Amniotic stem cell (primary cell): ENCODE data around the gene NCKAP5.
"Not testable (repeated sequence)": the region's sequence is repeated elsewhere in the genome, so short reads cannot be mapped to it uniquely, and the experiment has no call there.

ENCODE experiments used
- DNase-seq: peaks from one replicate; lab custom pipeline; 2025; lab: John Stamatoyannopoulos, UW

The NCKAP5 gene

DNA sequence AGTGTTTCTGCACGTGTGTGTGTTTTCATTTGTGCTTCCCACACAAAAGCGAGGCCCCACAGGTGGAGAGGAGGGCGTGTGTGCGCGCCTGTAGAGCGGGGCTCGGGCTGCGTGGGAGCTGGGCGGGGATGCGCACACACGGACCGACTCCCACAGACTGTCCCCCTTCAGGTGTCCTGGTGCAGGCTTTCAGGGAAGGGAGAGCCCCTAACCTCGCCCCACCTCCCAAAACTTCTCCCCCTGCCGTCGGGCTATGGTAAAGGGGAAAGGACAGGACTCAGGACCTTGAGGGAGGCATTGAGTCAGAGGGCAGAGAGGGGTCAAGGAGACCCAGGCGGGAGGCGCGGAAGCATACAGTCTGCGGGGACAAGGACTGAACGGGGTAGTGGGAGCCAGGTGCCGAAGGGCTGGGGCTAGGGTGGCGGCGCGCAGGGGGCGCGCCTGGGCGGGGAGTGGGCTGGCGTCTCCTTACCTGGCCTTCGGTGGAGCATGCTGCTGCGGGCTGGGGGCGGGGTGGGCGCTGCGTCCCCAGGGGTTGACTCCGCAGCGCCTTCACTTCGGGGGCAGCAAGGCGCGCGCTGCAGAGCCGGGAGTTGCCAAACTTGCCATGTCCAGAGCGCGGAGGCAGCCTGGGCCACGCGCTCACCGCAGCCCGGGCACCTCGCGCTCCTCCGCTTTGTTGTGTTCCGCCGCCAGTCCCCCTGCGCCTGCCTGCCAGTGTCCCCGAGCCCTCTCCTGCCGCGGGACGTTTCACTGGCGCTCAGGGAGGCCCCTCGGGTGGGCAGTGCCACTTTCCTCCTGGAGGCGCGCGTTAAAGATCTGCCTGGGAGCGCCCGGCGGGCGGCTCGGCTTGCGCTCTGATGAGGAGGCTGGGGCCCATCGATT, 302.0 kb downstream of the NCKAP5 start:
- no peak for DNase-seq

DNA sequence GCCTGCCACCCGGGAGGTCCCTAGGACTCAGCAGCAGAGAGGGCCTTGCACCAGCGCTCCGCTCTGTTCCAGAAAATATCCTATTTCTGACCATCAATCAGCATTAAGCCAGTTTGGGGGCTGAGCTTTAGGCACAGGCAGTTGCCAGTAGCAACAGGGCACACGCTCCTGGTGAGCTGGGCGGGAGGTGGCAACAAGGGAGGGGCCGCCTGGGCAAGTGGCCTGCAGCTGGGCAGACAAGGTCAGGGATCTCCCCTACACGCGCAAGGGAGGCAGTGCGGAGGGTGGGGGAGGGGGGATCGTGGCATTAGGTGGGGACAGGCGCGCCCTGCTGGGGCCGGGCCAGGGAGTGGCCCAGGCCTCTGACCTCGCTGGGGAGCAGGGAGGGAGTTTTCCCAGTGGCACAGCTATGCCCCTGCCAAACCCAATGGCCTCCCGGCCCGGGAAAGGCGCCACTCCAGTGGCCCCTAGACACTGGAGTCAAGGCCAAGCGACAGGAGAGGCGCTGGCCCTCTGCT, 302.8 kb downstream of the NCKAP5 start:
- no peak for DNase-seq

DNA sequence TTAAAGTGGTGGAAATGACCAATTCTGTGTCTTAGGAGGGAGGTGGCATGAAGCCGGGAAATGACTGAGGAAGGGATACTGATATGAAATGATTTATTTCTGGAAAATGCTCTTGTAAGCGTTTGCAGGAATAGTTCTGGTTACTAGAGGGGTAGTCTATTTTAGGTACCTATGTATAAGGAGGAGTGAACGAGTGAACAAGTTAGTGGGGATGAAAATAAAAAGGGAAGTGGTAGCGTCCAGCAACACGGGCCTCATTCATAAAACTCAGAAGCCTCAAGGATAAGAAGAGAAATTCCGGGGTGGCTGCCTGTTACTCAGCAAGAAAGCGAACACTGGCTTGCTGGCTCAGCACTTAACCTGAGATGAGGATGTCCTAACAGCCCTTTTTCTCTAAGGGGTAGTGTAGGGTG, 303.3 kb downstream of the NCKAP5 start:
- no peak for DNase-seq

DNA sequence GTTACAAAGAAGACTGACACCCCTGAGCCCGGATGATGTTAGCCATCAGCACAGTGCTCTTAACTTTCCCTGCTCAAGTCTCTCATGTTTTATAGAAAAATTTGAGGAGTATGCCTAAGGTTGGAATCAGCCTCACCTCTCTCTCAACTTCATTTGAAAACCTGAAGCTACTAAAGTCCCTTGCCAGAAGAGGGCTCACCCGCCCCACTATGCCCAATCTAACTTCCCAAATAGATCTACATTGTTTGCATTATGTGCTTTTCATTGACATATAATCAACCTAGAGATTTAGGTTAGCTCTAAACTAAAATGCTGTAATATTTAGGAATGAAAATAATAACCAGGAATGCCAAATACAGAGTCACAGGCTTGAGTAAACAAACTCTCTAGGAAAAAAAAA, 305.4 kb downstream of the NCKAP5 start:
- DNase-seq, result no peak

DNA sequence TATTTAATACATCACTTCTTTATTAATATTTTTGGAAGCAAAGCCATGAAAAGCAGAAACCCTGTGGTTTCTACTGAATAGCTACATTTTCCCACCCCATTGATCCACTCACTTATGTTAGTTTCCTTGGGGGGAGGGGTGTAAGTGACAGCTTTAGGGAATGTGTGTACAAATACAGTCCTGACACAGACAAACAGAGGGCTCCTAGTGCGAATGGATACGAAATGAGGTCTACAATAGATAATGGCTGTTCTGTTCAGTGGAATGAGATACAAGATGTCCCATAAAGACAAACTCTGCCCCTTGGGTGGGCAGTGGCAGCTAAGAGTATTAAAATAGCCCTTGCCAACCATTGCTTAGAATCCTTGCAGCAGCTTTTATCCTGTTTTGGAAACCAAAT, 312.9 kb downstream of the NCKAP5 start:
- DNase-seq, result no peak

DNA sequence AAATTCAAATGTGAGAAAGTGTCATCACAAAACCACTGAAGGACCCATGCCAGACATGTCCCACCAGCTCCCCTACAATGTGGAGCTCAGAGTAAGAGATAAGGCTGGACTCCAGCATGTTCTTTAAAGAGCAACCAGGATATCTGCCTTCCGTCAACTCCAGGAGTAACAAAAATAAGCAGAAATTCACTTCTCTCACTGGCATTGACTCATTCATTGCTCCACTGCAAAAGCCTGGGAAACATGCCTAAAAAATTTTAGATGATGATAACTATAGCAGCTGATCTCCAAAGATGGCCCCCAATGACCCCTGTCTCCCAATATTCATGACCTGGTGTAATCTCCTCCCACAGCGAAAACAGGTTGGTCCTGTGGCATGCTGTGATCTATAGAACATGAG, 314.5 kb downstream of the NCKAP5 start:
- no peak for DNase-seq

DNA sequence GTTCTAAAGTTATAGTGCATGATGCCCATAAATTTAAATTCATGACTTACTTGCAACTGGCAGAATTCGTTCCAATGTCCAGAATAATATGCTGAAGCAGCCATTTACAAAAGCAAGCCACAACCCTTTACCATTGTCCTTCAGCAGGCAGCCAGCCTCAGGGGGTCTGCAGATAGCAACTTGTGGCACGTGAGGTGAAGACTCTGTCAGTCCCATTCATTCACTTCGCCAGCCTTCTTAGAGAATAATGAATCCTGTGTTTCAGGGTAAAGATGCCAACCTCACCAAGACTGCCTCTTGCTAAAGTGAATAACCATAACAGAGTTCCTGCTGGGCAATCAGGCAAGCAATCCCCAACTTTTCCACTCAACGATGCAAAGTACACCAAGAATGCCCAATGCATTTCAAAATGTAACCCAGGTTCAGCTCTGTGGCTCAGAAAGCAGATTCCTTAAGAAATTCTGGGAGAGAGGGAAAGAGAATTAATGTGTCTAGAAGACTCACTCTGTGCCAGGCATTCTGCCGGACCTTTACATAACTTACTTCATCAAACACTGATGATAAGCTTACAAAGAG, 315.4 kb downstream of the NCKAP5 start:
- no peak for DNase-seq

DNA sequence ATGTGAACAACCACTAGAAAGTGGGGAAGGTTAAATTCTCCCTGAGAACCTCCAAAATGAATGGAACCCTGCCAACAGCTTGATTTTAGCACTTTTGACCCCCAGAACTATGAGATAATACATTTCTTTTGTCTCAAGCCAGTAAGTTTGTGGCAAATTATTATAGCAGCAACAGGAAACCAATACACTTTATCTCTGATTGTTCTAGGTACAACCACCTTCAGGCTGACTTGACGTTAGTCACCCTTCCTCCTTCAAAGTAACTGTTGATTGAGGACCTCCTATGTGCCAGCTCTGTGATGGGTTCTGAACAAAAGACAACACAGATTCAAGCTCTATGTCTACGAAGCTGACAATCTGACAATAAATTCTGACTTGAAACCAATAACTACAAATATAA, 318.9 kb downstream of the NCKAP5 start:
- no peak for DNase-seq

DNA sequence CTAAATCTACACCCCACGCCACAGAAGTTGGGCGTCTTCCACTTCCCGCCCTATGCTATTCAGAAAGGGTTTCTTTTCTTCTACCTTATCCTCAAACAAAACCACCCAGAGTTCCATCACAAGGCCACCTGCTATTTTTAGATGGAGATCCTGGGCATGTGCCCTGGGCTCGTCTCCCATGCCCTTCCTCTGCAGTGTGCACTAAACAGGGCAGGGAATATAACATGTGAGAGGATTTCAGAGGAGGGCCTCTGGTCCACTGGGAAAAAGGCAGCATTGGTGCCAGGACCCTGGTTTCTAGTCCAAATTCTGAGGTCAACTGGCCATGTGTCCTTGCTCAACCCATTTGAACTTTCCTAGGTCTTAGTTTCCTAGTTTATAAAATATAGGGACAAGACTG, 320.0 kb downstream of the NCKAP5 start:
- DNase-seq, result no peak

DNA sequence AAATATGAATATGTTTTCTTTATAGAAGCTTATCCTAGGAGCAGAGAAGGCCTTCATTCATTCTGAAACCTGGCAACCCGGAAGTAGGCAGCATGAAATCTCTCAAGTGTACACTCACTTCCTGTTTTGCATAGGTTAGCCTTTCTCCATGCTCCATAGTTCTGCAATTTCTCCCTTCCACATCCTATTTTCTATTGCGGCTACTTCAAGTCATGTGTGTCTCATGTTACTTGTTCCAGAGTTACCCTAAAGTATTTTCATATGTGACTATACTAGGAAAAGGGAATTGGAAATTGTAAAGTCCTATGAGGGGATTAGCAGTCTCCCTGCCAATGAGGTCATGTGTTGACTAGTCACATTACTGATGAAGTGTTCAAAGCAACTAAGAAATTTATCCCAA, 320.6 kb downstream of the NCKAP5 start:
- no peak for DNase-seq

DNA sequence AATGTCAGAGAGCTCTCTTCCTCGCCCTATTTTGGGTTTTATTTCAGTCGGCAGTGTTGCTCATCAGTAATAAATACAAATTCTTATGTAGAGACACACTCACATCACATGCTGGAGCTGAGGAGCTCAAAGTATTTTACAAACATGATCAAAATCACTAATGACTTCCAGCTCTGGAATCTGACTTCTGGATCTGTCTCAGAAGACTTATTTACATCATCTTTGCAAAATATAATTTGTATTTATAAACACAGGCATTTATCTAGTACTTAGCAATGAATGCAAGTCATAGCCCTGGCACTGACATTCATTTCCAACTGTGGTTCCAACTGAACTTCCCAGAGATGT, 327.1 kb downstream of the NCKAP5 start:
- DNase-seq, result no peak

DNA sequence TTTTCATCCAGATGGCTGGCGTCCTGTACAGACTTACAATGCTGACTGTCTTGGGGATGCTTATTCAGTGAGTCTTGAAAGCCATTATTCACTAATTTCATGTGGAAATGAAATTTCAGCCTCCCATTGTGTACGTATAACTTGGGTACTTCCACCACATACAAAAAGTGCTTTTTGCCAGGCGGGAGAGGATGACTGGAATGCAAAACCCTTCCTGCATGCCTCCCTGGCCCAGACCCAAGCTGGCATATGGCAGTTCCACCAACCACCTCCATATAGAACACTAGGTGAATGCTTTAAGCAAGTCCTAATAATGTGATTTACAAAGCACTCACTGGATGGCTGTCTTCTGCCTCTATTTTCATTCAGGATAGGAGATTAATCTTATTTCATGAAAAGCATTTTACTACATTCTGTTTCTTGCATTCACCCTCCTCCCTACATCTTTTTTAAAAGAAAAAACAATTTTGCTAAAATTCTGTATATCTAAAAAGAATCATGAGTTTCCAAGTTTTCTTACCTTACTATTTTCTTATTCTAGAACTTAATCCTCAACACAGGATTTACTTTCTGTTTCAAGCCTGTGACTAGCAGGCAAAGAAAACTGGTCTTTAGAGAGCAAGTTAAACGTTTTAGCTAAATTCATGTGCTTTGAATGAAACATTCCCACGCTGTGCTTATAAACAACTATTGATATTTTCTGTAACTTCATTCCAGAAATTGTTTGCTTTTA, 327.6 kb downstream of the NCKAP5 start:
- DNase-seq, result no peak

DNA sequence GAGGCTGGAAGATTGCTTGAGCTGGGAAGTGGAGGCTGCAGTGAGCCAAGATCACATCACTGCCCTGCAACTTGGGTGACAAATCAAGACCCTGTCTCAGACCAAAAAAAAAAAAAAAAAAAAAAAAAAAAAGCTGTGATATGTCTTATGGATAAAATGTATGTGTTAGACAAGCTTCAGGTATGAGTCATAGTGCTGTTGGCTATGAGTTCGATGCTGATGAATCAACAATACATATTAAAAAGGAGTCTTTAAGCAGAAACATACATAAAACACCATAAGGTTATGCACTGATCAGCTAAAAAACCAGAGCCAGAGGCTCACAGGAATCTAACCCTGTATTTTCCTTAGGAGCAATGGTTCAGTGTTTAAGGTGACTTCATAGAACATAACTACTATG, 332.3 kb downstream of the NCKAP5 start:
- DNase-seq, result no peak

DNA sequence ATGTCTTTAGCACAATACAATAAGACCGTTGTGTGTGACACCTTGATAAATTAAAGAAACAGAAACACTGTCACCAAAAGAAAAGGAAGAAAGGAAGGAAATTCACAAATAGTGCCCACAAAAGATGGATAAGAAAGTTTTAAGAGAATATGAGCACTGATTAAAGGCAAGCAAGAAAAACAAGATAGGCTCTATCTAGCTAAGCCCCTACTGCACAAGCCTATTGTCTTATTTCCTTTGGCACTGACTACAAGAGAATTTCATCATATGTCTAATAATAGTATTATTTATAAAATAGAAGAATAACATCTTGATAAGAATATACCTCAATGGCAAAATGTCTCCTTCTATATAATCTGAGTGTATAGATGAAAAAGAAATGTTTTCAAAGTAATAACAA, 335.7 kb downstream of the NCKAP5 start:
- DNase-seq, result no peak

DNA sequence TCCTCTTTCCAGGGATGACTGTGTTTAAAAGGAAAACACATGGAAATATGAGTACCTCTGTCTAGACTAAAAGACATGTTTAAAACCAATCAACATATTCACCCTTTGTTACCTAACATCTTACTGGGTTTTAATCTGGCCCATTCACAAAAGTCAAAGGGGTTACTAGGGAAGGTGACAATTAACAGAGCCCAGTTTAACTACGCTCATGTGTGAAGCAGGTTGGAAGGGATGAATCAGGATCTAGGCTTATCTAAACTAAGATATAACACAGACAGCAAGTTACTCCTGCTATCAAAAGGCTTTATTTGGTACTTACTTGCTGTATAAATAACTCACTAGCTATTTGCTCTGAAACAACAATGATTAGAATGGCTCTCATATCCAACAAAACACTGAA, 337.0 kb downstream of the NCKAP5 start:
- DNase-seq, result no peak

DNA sequence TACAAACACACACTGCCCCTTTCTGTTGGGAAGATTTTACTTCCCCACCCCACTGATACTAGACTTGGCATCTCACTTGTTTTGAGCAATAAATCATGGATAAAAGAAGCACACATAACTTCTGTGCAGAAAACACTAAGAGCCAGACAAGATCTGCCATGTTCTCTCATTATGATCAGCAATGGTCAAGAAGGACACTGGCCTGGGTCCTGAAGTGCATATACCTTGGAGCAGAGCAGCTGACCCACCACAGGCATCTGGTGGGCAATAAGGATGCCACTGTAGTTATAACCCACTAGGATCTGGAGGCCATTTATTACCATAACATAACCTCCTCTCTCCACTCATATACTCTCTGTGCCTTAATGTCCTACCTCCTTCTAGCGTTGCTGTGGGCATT, 338.3 kb downstream of the NCKAP5 start:
- no peak for DNase-seq

DNA sequence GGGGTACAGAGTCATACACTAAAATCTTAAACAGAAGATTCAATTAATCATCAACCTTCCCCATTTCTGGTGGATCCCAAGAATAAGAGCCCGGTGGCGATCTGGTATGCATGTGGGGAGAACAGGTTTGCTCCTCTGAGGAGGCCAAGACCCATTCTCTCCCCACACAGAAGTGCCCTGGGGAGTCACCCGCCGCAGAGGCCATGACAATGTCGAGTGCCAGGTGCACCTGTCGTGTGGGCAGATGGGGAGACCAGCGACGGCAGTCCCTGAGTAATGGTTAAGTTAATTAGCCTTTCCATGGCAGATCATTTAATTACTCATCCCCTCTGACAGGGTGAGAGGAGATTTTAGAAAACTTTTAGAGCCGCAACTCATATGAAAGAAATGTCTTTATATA, 345.0 kb downstream of the NCKAP5 start:
- DNase-seq, result no peak

DNA sequence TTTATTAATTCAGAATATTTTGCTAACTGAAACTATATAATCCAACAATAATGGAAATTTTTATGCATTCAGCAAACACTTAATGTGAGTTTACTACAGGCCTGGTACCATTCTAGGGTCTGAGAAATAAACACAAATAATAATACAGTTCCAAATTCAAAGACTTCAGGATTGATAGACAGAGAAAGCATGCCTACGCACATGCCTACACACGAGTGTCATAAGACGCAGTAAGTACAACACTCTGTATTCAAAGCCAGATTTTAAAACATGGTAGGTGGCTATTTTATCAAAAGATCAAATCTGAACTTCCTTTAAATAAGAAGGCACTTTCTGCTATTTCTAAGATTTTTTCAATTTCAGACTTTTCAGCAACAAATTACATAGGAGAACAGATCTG, 346.9 kb downstream of the NCKAP5 start:
- no peak for DNase-seq

DNA sequence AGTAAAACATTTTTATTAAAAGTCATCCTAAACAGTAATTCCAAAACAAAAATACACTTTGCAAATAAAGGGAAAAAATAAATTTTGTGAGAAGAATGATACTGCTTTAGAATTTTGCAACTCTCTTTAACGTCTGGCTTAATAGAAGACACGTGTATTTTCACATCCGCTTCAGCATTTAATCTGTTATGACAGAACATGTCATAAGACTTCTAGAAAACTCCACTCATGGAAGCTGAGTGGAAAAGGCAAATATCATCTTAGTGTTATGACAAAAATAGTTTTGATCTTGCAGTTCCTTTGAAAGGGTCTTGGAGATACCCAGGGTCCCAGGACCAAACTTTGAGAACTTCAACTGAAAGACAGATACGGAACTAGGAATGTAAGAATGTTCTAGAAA, 350.1 kb downstream of the NCKAP5 start:
- no peak for DNase-seq

DNA sequence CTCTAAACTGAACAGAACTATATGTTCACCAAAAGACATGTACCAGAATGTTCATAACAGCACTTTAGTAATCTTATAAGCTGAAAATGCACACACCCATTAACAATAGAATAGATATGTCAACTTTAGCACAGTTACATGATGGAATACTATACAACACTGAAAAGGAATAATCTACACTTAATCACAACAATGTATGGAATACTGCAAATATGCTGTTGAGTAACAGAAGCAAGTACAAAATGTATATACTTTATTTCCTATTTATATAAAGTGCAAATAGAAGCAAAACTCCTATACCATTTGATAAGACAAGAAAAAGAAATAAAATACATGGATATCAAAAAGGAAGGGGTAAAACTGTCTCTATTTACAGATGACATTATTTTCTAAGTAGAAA, 352.8 kb downstream of the NCKAP5 start:
- no peak for DNase-seq

DNA sequence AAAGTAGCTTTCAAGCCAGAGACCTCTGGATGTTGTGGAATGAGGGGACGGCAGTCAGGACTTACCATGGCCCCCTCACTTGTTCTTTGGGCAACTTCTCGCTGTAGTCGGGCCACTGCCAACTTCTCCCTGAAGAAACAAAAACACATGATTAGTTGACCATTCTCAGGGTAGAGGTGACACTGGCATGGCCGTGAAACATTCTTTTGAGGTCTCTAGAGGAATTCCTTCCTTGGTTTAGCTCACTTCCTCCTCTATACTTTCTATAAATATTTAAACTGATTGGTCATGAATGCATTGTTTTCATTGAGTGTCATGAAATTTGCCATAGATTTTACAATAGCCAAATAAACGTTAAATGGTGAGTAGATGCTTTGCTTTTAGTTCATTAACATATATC, 354.6 kb downstream of the NCKAP5 start:
- no peak for DNase-seq

DNA sequence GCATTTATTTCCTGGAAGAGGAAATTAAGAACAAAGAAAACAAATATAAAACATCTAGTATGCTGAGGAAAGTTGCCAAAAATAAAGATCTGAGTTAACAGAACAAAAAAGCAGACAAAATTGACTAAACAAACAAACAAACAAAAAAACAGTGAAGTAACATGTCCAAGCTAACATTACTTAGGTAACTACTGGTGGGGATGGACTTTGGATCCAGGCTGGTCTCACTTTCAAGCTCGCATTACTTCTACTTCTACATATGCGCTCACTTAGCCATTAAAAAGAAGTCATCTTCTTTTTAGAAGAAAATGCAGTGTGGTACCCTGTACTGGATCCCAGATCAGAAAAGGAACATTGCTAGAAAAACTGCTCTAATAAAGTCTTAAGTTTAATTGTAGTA, 358.9 kb downstream of the NCKAP5 start:
- DNase-seq, result no peak

DNA sequence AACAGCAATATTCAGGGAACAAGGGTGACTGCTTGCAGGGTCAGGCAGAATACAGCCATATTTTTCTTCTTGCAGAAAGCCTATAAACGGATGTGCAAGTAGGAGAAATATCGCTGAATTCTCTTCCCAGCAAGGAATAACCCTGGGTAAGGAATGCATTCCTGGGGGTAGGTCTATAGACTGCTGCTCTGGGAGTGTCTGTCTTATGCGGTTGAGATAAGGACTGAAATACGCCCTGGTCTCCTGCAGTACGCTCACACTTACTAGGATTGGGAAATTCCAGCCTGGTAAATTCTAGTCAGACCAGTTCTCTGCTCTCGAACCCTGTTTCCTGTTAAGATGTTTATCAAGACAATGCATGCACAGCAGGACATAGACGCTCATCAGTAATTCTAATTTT, 361.6 kb downstream of the NCKAP5 start:
- DNase-seq, result not testable (repeated sequence)
